Neuronal stem cell (in vitro differentiated cells): Measurements from ENCODE around the gene CDH13.
A peak's percentile ranks its signal among the peaks of the same experiment; 100 is the strongest.

Source experiments
- DNase-seq: peaks from one replicate; pipeline ENCODE4 v3.0.0-alpha.2; 2013; ENCODE audit warnings: low spot score
- H2AFZ ChIP-seq: one replicate; pipeline ENCODE4 v1.6.1; 2013; ENCODE audit warnings: mild to moderate bottlenecking, low read length, inconsistent platforms
- H2AK5ac ChIP-seq: 2 replicates; pipeline ENCODE4 v1.6.1; 2013; ENCODE audit warnings: low read depth, mild to moderate bottlenecking, inconsistent platforms, low read length, moderate library complexity, mixed read lengths
- H2BK120ac ChIP-seq: 2 replicates; pipeline ENCODE4 v1.6.1; 2013; ENCODE audit warnings: low read depth, mild to moderate bottlenecking, inconsistent platforms, low read length, moderate library complexity, mixed read lengths
- H2BK12ac ChIP-seq: one replicate; pipeline ENCODE4 v1.6.1; 2013; ENCODE audit warnings: low read length, inconsistent platforms
- H2BK15ac ChIP-seq: 2 replicates; pipeline ENCODE4 v1.6.1; 2013; ENCODE audit warnings: mild to moderate bottlenecking, low read length, inconsistent platforms, mixed read lengths
- H2BK5ac ChIP-seq: one replicate; pipeline ENCODE4 v1.6.1; 2013; ENCODE audit warnings: inconsistent platforms, mild to moderate bottlenecking, low read length, moderate library complexity
- H3K14ac ChIP-seq: one replicate; pipeline ENCODE4 v1.6.1; 2013; ENCODE audit warnings: low read length, inconsistent platforms
- H3K18ac ChIP-seq: 2 replicates; pipeline ENCODE4 v1.6.1; 2013; ENCODE audit warnings: low read length, inconsistent platforms
- H3K23ac ChIP-seq: 2 replicates; pipeline ENCODE4 v1.6.1; 2013; ENCODE audit warnings: low read depth, mild to moderate bottlenecking, mixed read lengths, low read length, inconsistent platforms; ENCODE audit not compliant: poor library complexity
- H3K27ac ChIP-seq: replicated peaks from 3 replicates; pipeline ENCODE4 v1.5.1; 2013; ENCODE audit warnings: low read length, inconsistent platforms
- H3K27me3 ChIP-seq, 3 experiments: 2 replicates each; pipeline ENCODE4 v1.6.1; 2013; ENCODE audit warnings: low read length in 3 of 3, mild to moderate bottlenecking in 2 of 3, inconsistent platforms in 1 of 3, low read depth in 1 of 3, mixed read lengths in 1 of 3, moderate library complexity in 1 of 3; ENCODE audit not compliant: control insufficient read depth in 3 of 3, insufficient read depth in 3 of 3
- H3K36me3 ChIP-seq, 2 donors: replicated peaks in 1 of 2; 2 replicates each; pipeline ENCODE4 v1.6.1; 2013; ENCODE audit warnings: low read length in 2 of 2; ENCODE audit not compliant: control insufficient read depth in 2 of 2, insufficient read depth in 2 of 2
- H3K4ac ChIP-seq: 2 replicates; pipeline ENCODE4 v1.6.1; 2013; ENCODE audit warnings: inconsistent platforms, mild to moderate bottlenecking, low read length, moderate library complexity
- H3K4me1 ChIP-seq, 2 donors: 1 replicate in 1 of 2; 2 replicates in 1 of 2; pipeline ENCODE4 v1.6.1; 2013; ENCODE audit warnings: low read length in 2 of 2, low read depth in 1 of 2; ENCODE audit not compliant: control insufficient read depth in 2 of 2, insufficient read depth in 1 of 2
- H3K4me2 ChIP-seq: one replicate; pipeline ENCODE4 v1.6.1; 2013; ENCODE audit warnings: mild to moderate bottlenecking, low read length, inconsistent platforms; ENCODE audit not compliant: insufficient read depth, poor library complexity, severe bottlenecking
- H3K4me3 ChIP-seq, 2 donors: 2 replicates each; pipeline ENCODE4 v1.5.1; 2013; ENCODE audit warnings: low read length in 2 of 2, mild to moderate bottlenecking in 2 of 2, inconsistent platforms in 1 of 2, moderate library complexity in 1 of 2
- H3K79me1 ChIP-seq: one replicate; pipeline ENCODE4 v1.6.1; 2013; ENCODE audit warnings: low read depth, mild to moderate bottlenecking, inconsistent platforms, low read length, moderate library complexity
- H3K9ac ChIP-seq: one replicate; pipeline ENCODE4 v1.6.1; 2013; ENCODE audit warnings: mild to moderate bottlenecking, low read depth, low read length, inconsistent platforms; ENCODE audit not compliant: poor library complexity
- H3K9me3 ChIP-seq, 2 donors: replicated peaks in 1 of 2; 2 replicates each; pipeline versions ENCODE3 to v1.6.1; 2013; ENCODE audit warnings: low read length in 2 of 2, mild to moderate bottlenecking in 2 of 2, inconsistent platforms in 1 of 2, low read depth in 1 of 2, mixed read lengths in 1 of 2, moderate library complexity in 1 of 2; ENCODE audit not compliant: control insufficient read depth in 2 of 2, insufficient read depth in 1 of 2
- H4K8ac ChIP-seq: one replicate; pipeline ENCODE4 v1.6.1; 2013; ENCODE audit warnings: low read depth, mild to moderate bottlenecking, inconsistent platforms, low read length, moderate library complexity
- H4K91ac ChIP-seq: one replicate; pipeline ENCODE4 v1.6.1; 2013; ENCODE audit warnings: low read length, low read depth, mild to moderate bottlenecking, inconsistent platforms; ENCODE audit not compliant: poor library complexity
- WGBS, 2 donors: extraction: QIAGEN DNeasy Blood & Tissue Kit; methylation state at CpG; one replicate each; pipeline ENCODE4 v1.1.7; 2013; ENCODE audit warnings: missing lambda C conversion rate in 2 of 2, mixed read lengths in 1 of 2; ENCODE audit not compliant: insufficient read length in 2 of 2, insufficient replicate concordance in 1 of 2; ENCODE audit errors: extremely low coverage in 2 of 2; 5-methylcytosine and 5-hydroxymethylcytosine counted together

Gene CDH13

DNA sequence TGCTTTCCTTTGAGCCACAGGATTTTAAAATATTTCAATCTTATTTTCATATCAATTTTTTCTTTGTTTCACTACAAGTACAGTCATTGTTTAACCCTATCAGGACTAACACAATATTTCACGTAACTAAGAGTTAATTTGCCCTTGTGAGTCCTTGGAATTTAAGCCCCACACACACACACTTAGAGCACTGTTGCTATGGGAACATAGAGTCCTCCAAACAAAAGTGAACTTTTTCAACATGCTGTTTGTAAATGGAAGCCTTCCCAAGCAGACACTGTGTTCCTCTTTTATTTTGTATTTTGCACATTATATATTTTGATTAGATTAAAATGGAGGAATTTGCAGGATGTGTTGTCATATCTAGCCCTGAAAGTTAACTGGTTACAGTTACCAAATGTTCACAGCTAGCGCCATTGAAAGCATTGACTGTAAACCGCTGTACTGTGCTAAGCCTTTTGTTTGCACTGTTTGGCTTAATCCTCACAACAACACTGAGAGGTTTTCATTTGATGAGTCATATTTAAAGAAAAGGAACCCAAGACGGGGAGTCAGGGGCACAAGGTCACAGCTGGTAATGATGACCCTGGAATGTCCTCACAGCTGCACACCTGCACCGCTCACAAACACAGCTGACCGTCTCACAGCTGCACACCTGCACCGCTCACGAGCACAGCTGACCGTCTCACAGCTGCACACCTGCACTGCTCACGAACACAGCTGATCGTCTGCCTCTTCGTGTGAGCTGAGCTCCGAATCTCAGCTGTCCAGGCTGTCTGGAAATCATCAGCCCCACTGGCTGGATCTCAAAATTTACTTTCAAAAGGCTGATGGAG lies 1187.3 kb downstream of the CDH13 start:
- Histone ChIP-seq H3K79me1 (no peaks in the 10 kb centered on the region), H2BK5ac (no peak overlapping the region), H4K8ac (no peak overlapping the region), H2AK5ac (no peak overlapping the region), H3K4me2 (no peak overlapping the region), H3K36me3 (peaks cover 3 to 41% of the 10 kb centered on the region in 2 donors), H2BK15ac (no peak overlapping the region), H3K27ac (peak overlapping the region; percentile 23), H3K4ac (no peak overlapping the region), H3K27me3 (no peaks in the 10 kb centered on the region), H3K9ac (no peak overlapping the region), H2BK120ac (no peak overlapping the region), H3K23ac (peak overlapping the region; percentile 58), H3K9me3 (peaks cover 0 to 2% of the 10 kb centered on the region in 2 donors), H3K4me1 (peaks cover 8 to 19% of the 10 kb centered on the region in 2 donors), H3K4me3 (no peak overlapping the region), H3K18ac (no peak overlapping the region), H2AFZ (no peak overlapping the region), H3K14ac (peak overlapping the region; percentile 23), H2BK12ac (no peak overlapping the region), H4K91ac (no peak overlapping the region)
- DNase-seq, result peak; percentile 50
- WGBS, 2 donors, result no CpG with 5 or more reads among the region's 13 CpGs

DNA sequence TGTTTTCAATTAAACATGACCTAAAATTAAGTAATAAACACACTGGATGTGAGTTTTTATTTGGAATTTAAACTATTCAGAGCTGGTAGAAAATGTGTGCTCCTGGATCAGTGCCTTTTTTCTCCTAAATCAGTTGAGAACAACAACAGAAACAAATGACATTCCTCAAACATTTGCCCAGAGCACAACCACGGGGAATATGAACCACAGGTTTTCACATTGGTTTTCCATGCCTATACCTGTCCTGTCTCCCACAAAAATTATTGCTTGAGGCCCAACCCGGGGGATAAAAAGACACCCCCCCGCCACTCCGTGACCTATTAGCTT lies 1187.9 kb downstream of the CDH13 start:
- no peak overlapping the region for H3K4me2 ChIP-seq
- no peak overlapping the region for H2BK12ac ChIP-seq
- H3K4me1 ChIP-seq, result peaks cover 7 to 18% of the 10 kb centered on the region in 2 donors
- no peak overlapping the region for H2BK120ac ChIP-seq
- no peak overlapping the region for H3K14ac ChIP-seq
- no CpG with 5 or more reads among the region's 4 CpGs for WGBS, 2 donors
- H2AFZ ChIP-seq, result no peak overlapping the region
- no peak for DNase-seq
- no peak overlapping the region for H4K91ac ChIP-seq
- no peak overlapping the region for H2BK15ac ChIP-seq
- no peak overlapping the region for H3K23ac ChIP-seq
- no peak overlapping the region for H2BK5ac ChIP-seq
- peak overlapping the region; percentile 23 for H3K27ac ChIP-seq
- no peaks in the 10 kb centered on the region for H3K79me1 ChIP-seq
- H3K4me3 ChIP-seq, result no peak overlapping the region
- H2AK5ac ChIP-seq, result no peak overlapping the region
- H3K36me3 ChIP-seq, result peaks cover 3 to 37% of the 10 kb centered on the region in 2 donors
- no peaks in the 10 kb centered on the region for H3K27me3 ChIP-seq
- no peak overlapping the region for H3K18ac ChIP-seq
- H4K8ac ChIP-seq, result no peak overlapping the region
- peaks cover 0 to 2% of the 10 kb centered on the region in 2 donors for H3K9me3 ChIP-seq
- H3K9ac ChIP-seq, result no peak overlapping the region
- H3K4ac ChIP-seq, result no peak overlapping the region

DNA sequence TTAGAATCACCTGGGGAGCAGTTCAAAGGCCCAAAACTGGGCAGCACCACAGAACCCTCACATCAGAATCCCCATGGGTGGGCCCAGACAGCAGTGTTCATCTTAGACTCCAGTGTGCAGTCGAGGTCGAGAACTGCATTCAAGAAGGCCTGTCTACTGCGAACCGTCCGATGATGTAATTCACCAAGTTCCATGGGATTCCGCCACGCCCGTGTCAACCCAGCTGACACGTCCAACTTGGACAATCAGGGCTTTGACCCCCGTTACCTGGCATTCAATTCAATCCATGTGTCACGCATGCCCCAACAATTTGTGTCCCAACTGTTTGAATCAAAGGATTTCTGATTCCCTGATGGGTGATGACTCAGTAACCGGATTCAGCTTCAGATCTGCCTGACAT lies 1190.3 kb downstream of the CDH13 start:
- no peak overlapping the region for H2AFZ ChIP-seq
- DNase-seq, result no peak
- no peak overlapping the region for H4K91ac ChIP-seq
- no peak overlapping the region for H3K9ac ChIP-seq
- no peaks in the 10 kb centered on the region for H3K27me3 ChIP-seq
- H3K36me3 ChIP-seq, result peaks cover 3 to 13% of the 10 kb centered on the region in 2 donors
- peak overlapping the region; percentile 5 for H2AK5ac ChIP-seq
- no peak overlapping the region for H2BK12ac ChIP-seq
- H3K4ac ChIP-seq, result no peak overlapping the region
- H3K18ac ChIP-seq, result no peak overlapping the region
- no peak overlapping the region for H2BK120ac ChIP-seq
- WGBS, 2 donors, result no CpG with 5 or more reads among the region's 12 CpGs
- no peak overlapping the region for H3K4me2 ChIP-seq
- H2BK5ac ChIP-seq, result no peak overlapping the region
- H4K8ac ChIP-seq, result no peak overlapping the region
- H3K14ac ChIP-seq, result no peak overlapping the region
- no peaks in the 10 kb centered on the region for H3K79me1 ChIP-seq
- H2BK15ac ChIP-seq, result no peak overlapping the region
- H3K4me3 ChIP-seq, result no peak overlapping the region
- peaks cover 7 to 18% of the 10 kb centered on the region in 2 donors for H3K4me1 ChIP-seq
- H3K23ac ChIP-seq, result no peak overlapping the region
- peaks cover 0 to 2% of the 10 kb centered on the region in 2 donors for H3K9me3 ChIP-seq
- H3K27ac ChIP-seq, result no peak overlapping the region

DNA sequence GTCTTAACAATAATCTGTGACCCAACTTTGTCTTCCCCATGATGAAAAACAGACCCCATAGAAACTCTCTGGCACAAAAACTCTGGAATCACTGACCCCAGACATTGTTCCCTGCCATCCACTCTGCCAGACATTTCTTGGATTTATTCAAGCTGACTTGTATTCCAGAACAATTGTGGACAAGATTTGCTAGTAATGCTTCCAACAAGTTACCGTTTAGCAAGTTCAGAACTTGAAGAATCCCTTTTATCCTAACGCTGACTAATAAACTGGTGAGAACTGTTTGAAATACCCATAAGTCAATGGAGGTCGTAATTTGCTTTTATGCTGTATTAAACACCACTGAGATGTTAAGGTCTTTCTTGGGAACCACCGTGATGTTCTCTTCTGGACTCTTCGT lies 1191.5 kb downstream of the CDH13 start:
- no peak overlapping the region for H3K23ac ChIP-seq
- H3K36me3 ChIP-seq, result peaks cover 0 to under 1% of the 10 kb centered on the region in 2 donors
- H3K4ac ChIP-seq, result no peak overlapping the region
- no peak for DNase-seq
- H3K9ac ChIP-seq, result no peak overlapping the region
- no peak overlapping the region for H3K18ac ChIP-seq
- H2BK15ac ChIP-seq, result no peak overlapping the region
- no peak overlapping the region for H4K91ac ChIP-seq
- H2BK5ac ChIP-seq, result no peak overlapping the region
- H3K27me3 ChIP-seq, result no peaks in the 10 kb centered on the region
- H2BK12ac ChIP-seq, result no peak overlapping the region
- H3K9me3 ChIP-seq, result peaks cover 0 to 2% of the 10 kb centered on the region in 2 donors
- H3K27ac ChIP-seq, result no peak overlapping the region
- H2AFZ ChIP-seq, result no peak overlapping the region
- no peaks in the 10 kb centered on the region for H3K79me1 ChIP-seq
- no peak overlapping the region for H3K4me2 ChIP-seq
- H2BK120ac ChIP-seq, result no peak overlapping the region
- H4K8ac ChIP-seq, result no peak overlapping the region
- H3K4me3 ChIP-seq, result no peak overlapping the region
- H2AK5ac ChIP-seq, result no peak overlapping the region
- peaks cover 7 to 15% of the 10 kb centered on the region in 2 donors for H3K4me1 ChIP-seq
- H3K14ac ChIP-seq, result no peak overlapping the region
- WGBS, 2 donors, result no CpG with 5 or more reads among the region's 5 CpGs
